ENCODE measurements around the gene NEURL4.

NEURL4 gene

DNA sequence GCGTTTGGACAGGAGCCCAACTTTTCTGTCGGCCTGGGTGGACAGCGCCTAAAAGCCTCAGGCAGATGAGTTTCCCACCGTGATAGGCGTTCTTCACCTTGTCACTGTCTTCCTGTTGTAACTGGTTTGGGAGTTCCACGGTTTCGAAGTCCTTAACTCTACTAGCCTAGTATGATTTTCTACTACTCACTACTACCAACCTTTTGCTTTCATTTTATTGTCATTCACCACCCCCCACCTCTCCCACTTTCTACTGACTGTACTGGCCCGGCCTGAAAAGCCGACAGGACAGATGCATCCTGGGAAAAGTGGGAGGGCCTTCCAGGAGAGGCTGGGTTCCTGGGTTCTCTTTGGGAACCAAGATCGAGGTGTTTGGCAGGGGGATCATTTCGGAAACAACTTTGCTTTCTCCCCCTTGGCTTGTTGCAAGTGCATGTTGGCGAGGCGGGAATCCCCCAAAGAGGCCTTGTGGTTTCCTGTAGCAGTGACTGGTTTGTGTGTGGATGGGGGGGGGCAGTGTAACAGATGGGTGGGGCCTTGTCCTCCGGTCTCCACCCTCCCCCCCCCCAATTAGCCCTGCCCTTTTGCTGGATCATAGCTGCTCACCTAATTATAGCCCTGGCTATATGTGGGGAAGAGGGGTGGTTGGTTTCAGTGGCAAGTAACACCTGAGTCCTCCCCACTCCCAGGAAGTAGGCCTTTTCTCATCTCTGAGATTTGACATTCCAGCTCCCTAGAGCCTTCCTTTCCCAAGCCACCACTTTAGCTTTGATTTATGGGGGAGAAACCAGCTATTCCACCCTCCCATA, 20.3 kb downstream of the NEURL4 start:
- peak overlapping the region; percentile 62 for H3K4me3 ChIP-seq (ENCODE audit: low read depth, low read length)

DNA sequence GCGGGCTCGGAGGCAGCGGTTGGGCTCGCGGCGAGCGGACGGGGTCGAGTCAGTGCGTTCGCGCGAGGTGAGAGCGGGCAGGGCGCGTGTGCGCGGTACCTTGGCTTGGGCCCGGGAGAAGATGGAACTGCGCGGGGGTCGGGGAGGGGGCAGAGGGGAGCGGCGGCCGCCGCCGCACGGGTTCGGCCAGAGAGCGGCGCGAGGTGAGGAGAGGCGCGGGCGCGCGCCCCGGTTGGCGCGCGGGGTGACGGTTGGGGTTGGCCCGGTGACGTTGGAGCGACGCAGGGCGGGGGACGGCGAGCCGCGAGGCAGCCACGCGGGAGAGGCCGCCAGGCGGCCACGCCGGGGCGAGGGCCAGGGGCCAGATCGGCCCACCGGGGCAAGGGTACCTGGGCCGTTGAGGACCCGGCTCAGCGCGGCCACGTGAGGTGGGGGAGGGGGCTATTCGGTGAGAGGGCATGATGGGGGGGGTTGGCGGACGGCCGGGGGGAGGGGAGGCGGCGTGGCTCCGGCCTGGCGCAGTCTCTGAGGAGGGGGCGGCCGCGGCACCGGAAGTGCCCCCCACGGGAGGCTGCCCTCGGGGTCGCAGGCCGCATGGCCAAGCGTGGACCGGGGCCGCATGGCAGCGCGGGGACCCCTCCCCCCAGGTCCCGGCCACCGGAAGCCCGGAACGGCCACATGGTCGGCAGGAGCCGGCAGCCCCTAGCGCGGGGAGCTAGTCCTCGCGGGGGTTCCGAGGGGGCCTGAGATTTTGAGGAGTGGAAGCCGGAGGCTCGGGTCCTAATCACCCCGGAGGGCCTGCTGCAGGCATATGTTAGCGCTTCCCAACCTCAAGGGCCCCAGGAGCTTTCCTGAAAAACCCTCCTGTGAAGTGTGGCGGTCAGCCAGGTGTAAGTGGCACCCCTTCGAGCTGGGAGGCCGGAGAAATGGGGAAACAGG, 21.2 kb downstream of the NEURL4 start:
- no peak for DNase-seq (ENCODE audit: low read depth)
- peak overlapping the region; percentile 62 for H3K4me3 ChIP-seq (ENCODE audit: low read depth, low read length)

More for the DNA sequence above, 20.3 kb downstream of the NEURL4 start:
- no peak for DNase-seq (ENCODE audit: low read depth)

GRCh38 chr17:7306911-7307685, 22.0 kb downstream of the NEURL4 start, which contains the start of gene EIF5A:
Gene EIF5A (plus strand): TSS chr17:7307628. CDS start chr17:7309636, 2,008 bp downstream.
- peak; percentile 98 for DNase-seq (ENCODE audit: low read depth)
- peak within 1 kb of the TSS; percentile 62 for H3K4me3 ChIP-seq (ENCODE audit: low read depth, low read length)

DNA sequence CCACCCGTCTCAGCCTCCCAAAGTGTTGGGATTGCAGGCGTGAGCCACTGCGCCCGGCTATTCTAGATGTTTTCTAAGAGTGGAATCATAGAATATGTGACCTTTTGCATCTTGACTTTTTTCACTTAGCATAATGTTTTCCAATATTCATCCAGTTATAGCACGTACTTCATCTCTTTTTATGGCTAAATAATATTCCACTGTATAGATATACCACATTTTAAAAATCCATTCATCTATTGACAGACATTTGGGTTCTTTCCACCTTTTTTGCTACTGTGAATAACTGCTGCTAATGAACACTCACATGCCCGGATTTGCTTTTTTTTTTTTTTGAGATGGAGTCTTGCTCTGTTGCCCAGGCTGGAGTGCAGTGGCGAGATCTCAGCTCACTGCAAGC, 25.0 kb downstream of the NEURL4 start:
- no peak overlapping the region for H3K4me3 ChIP-seq (ENCODE audit: low read depth, low read length)
- no peak for DNase-seq (ENCODE audit: low read depth)

DNA sequence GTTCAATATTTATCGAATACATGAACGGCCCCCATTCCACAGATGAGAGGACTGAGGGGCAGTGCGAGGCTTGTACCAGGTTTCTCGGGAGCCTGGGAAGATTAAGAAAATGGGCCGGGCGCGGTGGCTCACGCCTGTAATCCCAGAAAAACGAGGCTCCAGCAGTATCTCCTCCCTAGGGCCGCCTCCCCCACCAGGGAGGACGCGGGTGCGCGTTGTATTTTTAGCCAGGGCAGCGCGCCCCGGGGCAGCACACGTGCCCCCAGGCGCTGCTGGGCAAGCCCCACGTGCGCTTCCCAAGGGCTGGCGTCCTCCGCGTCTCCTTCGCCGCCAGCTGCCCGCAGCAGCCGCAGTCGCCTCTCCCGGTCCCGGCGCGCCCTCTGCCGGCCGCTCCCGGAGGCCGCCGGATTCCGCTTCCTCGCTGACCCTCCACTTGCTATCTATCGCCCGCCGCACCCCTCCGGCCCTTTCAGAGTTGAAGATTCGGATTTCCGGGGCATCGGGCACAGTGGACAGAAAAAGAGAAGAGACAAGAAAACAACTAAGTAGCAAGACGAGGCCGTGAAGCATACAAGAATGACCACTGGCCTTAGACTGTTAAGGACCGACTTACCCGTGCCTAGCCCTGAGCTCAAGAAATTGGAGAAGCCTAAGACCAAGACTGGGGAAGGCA, 32.8 kb downstream of the NEURL4 start:
- H3K4me3 ChIP-seq (ENCODE audit: low read depth, low read length) = peak overlapping the region; percentile 21
- no peak for DNase-seq (ENCODE audit: low read depth)

DNA sequence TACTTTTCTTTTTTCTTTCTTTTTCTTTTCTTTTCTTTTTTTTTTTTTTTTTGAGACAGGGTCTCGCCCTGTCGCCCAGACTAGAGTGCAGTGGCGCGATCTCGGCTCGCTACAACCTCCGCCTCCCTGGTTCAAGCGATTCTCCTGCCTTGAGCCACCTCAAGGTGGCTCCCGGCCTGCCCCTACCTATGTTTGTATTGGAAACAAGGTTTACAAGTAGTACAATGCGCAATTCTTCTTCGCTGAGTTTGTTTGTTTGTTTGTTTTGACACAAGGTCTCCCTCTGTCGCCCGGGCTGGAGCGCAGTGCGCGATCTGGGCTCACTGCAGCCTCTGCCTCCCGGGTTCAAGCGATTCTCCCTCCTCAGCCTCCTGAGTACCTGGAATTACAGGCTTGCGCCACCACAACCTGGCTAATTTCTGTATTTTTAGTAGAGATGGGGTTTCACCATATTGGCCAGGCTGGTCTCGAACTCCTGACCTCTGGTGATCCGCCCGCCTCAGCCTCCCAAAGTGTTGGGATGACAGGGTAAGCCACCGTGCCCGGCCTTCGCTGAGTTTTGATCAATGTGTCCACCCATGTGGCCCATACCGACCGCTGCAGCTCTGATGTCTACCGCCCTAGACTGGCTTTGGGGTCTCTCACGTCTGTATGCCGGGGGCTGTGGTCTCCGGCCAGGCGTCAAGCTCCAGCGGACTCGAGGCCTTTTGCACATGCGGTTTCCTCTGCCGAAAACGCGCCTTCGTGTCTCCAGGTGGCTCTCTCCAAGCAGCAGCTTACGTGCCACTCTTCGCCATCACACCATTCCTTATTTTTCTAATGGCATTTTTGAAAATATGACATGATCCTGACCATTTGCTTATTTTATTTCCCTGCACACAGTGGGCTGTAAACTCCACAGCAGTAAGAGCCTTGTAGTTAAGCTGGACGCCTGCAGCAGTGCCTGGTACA, 33.6 kb downstream of the NEURL4 start:
- H3K4me3 ChIP-seq (ENCODE audit: low read depth, low read length) = no peak overlapping the region
- DNase-seq (ENCODE audit: low read depth) = no peak

GRCh38 chr17:7294614-7295153, 34.5 kb downstream of the NEURL4 start, which contains the start of gene YBX2:
Gene YBX2 (minus strand): TSS chr17:7294639. CDS start chr17:7294500, 139 bp downstream.
- H3K4me3 ChIP-seq (ENCODE audit: low read depth, low read length) = peak within 1 kb of the TSS; percentile 34
- DNase-seq (ENCODE audit: low read depth) = no peak

GRCh38 chr17:7293816-7294613, 35.1 kb downstream of the NEURL4 start:
- DNase-seq (ENCODE audit: low read depth) = no peak
- peak overlapping the region; percentile 34 for H3K4me3 ChIP-seq (ENCODE audit: low read depth, low read length)

- H3K4me3 ChIP-seq (ENCODE audit: low read depth, low read length) = no peak overlapping the region
These were observed 36.0 kb downstream of the NEURL4 start for GRCh38 chr17:7293159-7293558.

DNA sequence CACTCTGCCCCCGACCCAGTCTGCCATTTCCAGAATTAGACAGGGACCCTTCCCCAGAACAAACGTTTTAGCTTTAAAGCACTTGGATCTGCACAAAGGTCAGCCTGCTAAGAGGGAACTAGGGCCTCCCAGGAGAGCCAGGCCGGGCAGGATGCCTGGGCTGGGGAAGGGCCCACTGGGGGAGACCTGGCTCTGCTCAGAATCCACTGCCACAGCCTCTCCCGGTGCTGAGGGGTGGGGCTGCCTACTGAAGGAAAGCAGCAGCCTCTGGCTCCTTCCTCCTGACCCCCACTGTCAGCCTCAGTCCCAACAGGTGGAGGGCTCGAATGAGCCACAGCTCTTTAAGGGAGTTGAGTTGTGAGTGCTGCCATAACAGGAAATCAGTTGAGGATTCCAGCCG, 36.4 kb downstream of the NEURL4 start:
- DNase-seq (ENCODE audit: low read depth) = no peak
- H3K4me3 ChIP-seq (ENCODE audit: low read depth, low read length) = no peak overlapping the region

More at GRCh38 chr17:7293159-7293558, 36.0 kb downstream of the NEURL4 start:
- DNase-seq (ENCODE audit: low read depth) = no peak

GRCh38 chr17:7292194-7292593, 36.9 kb downstream of the NEURL4 start:
- no peak for DNase-seq (ENCODE audit: low read depth)
- no peak overlapping the region for H3K4me3 ChIP-seq (ENCODE audit: low read depth, low read length)

DNA sequence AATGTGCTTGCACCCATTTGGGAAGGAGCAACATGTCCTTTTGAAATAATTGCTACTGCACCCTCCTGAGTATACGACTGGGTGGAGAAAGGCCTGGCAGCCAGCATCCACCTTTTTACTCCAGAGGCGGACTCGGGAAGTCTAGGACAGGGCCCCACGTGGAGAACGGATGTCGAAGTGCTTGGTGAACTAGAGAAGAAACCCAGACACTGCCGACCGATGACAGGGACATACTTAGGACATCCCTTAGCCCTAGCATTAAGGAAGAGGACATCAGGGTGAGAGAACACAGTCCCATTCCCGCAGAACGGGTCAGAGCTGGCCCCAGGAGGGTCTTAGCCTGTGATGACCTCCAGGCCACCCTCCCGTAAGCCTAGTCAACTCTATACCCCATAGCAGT, 38.5 kb downstream of the NEURL4 start:
- no peak overlapping the region for H3K4me3 ChIP-seq (ENCODE audit: low read depth, low read length)
- no peak for DNase-seq (ENCODE audit: low read depth)

GRCh38 chr17:7290166-7290565, 39.0 kb downstream of the NEURL4 start:
- DNase-seq (ENCODE audit: low read depth) = no peak
- H3K4me3 ChIP-seq (ENCODE audit: low read depth, low read length) = no peak overlapping the region

DNA sequence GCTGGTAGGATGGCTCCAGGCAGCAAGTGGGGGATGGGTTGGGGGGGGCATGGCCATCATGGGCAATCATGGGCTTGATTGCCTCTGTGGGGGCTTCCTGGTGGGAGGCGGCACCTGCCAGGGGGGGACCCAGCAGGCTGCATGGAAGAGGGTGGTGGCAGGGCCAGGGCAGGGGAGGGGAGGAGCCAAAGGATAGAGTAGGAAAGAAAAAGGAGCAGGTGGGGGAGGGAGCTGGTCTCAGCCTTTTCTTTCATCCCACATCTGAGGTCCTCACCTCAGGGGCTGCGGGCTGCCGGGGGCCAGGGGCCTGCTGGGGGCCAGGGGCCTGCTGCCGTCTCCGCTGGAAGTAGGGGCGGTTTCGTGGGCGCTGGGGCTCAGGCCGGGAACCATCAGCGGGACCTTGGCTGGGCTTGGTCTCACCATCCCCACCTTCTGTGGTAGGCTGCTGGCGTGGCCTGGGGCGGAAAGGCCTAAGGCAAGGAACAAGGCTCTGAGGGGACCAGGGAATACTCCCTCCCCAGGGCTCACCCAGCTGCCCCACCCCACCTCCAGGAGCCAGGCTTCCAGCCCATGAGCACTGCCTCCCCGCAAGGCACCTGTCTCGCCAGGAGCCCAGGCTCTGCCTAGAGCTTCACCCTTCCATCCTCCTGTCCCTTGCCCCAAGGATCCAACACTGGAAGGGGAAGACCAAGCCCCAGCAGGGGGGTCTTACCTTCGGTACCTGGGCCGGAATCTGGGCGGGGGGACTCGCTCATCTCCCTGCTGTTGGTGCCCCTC, 39.7 kb downstream of the NEURL4 start:
- no peak for DNase-seq (ENCODE audit: low read depth)
- H3K4me3 ChIP-seq (ENCODE audit: low read depth, low read length) = no peak overlapping the region

GRCh38 chr17:7285679-7286078, 43.5 kb downstream of the NEURL4 start:
- DNase-seq (ENCODE audit: low read depth) = no peak

GRCh38 chr17:7284911-7285310, 44.2 kb downstream of the NEURL4 start:
- no peak overlapping the region for H3K4me3 ChIP-seq (ENCODE audit: low read depth, low read length)
- no peak for DNase-seq (ENCODE audit: low read depth)

More at GRCh38 chr17:7285679-7286078, 43.5 kb downstream of the NEURL4 start:
- H3K4me3 ChIP-seq (ENCODE audit: low read depth, low read length) = no peak overlapping the region
